Cerebellar cortex (tissue), 1 donor: Measurements from ENCODE around the gene NPY4R.
"Not testable (repeated sequence)": the region's sequence is repeated elsewhere in the genome, so short reads cannot be mapped to it uniquely, and the experiment has no call there.

Experiments
- DNase-seq: peaks from one replicate; pipeline ENCODE4 v3.0.0-alpha.2; 2015; ENCODE audit warnings: low spot score

Gene NPY4R

DNA sequence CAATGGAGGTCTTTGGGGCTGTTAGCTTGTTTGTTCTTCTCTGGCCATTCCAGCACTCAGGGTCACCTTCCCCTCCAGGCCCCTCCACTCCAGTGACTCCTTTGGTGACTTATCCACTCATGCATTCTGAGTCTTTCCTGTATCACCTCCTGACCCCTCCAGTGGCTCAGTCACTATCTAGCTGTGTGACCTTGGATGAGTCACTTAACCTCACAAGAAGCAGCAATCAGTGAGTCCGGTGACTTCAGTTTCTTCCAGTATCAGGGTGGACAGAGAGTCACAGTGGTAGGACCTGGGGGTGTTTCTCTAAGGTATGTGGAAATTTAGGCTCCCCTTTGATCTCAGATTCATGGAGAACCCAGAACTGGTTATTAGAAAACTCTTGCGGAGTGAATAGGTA lies 9.8 kb downstream of the NPY4R start:
- not testable (repeated sequence) for DNase-seq

DNA sequence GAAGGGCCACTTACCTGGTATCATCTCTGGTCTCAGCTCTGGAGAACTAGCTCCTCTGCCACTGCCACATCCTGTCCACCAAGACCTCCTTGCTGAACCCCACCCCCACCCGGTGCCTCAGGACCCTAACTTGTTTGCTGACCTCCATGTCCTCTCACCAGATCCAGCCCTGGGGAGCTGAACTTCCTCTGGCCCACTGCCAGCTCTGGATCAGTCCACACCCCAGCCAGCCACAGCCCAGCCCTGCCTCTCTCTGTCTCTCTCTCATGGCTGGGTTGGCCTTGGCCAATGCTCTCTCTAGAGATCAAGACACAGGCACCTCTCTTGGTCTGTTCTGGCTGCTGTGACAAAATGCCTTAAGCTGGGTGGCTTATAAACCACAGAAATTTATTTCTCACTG lies 14.4 kb downstream of the NPY4R start:
- not testable (repeated sequence) for DNase-seq

DNA sequence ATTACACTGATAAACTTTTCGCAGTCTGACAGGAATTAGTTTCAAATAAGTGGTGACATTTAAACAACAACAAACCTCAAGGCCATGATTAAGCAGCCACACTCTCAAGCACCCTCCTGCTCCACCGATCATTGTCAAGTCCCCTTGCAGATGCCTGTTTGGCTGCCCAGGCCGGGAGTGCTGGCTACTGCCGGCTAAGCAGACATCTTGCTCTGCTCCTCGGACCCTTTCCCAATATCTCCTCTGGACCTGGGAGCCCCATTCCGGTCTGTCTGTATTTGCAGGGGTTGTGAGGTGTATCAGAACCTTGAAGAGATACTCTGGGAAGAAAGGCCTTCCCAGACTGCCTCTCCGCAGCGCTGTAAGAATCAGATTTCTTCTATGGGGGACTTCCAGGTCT lies 14.9 kb downstream of the NPY4R start:
- DNase-seq: not testable (repeated sequence)

DNA sequence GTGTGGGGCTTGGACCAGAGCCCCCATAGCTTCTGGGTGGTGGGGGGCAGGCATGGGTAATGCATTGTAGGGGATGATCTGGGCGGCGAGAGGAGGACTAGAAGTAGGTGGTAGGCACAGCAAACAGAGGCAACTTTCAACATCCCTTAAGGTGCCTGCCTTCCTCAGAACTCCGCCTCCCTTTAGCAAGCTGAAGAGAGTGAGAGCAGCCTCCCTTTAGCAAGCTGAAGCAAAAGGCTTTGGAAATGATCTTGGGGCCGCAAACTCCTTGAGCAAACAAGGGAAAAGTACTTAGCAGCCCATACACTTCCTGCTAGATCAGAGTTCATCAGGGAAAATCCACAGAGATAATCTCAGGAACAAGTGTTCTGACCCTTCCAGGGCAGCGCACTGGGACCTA lies 18.3 kb downstream of the NPY4R start:
- not testable (repeated sequence) for DNase-seq

DNA sequence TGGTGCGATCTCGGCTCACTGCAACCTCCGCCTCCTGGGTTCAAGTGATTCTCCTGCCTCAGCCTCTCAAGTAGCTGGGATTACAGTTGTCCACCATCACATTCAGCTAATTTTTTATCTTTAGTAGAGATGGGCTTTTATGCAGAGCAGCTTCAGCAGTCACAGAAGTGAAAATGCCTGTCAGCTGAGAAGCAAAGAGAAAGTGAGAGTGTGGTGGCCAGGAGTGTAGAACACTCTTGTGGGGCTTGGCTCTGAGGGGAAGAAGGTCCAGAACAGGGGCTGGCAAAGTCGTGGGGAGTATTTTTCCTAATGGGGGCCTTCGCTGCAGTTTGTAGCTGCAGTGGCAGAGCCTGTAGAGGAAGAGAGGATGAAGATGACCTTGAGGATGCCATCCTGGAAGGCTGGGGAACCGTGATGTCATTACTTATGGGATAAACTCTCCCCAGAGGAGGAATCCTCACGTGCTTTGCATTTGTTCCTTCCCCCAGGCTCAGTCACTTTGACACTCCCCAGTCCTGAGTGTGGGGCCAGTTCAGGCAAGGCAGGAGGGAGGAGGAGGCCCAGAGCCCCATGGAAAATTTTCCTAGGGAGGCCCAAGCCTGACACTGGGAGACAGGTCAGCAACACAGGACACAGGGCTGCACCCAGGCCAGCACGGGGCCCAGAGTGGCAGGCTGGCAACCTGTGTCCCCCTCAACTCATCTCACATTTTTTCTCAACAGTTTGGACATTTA lies 20.2 kb downstream of the NPY4R start:
- DNase-seq: not testable (repeated sequence)

DNA sequence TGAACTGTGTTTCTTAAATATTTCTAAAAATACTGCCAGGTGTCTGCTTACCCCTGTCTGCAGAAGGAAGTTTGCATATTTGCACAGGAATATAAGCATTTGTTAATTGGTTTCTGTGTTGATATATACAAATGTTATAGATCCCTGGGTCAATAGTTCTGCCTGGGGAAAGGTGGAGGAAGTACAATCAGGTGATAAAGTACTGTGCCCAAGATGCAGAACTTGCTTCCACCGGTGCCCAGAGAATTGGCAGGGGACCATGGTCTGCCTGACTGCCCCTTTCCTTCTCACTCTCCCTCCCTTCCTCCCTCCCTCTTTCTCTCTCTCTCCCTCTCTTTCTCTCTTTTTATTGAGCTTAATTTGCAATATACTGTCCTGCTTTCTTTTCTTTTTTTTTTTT lies 22.3 kb downstream of the NPY4R start:
- DNase-seq: not testable (repeated sequence)

DNA sequence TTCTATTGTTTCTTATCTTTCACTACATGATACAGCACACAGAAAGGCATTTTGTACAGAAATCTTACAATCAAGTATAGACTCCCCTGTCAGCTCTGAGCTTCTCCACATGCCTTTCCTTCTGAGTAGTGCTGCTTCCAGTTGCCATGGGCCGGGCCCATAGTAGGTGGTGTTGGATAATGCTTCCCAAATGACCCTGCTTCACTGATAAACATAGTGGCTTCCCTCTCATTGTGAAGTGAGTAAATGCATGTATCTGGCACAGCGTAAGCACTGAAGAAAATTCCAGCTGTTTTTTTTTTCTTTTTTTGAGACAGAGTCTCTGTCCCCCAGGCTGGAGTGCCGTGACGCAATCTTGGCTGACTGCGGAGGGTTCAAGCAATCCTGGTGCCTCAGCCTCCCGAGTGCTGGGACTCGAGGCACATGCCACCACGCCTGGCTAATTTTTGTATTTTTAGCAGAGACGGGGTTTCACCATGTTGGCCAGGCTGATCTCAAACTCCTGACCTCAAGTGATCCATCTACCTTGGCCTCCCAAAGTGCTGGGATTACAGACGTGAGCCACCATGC lies 23.0 kb downstream of the NPY4R start:
- not testable (repeated sequence) for DNase-seq

DNA sequence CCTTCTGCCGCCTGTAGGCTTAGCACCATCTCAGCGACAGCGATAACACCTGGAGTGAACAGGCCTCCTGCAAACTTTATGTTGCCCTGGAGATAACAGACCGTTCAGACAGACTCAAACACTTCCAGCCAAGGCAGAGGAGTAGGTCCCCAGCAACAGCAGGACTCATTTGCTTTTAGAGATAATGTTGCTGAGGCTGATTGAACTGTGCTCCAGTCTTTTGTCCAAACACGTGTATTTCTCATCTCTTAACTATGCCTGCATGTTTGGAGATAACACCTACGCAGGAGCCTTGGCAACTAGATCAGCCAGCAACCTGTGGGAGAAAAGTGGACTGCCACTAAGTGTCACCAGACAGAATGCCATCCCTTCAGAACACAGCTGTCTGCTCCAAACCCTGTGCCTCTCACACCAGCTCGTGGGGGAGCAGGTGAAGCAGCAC lies 23.9 kb downstream of the NPY4R start:
- not testable (repeated sequence) for DNase-seq

DNA sequence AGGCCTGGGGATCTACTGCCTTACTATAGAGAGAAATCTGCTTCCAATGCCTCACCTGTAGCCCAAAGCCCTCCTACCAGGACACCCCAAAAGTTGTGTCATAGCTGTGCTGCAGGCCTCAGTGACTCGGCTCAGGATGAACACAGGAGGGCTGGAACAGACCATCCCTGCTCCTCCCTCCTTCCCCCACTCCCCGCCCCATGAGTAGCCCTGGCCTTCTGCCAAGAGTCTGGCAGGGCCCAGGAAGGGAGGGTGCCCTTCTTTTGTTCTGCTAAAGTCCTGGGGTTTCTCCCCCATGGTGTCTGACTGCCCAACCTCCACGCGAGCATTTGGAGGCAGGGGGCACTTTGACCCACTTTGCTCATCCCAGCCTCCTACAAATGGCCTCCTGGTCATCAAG lies 24.8 kb downstream of the NPY4R start:
- DNase-seq: not testable (repeated sequence)

DNA sequence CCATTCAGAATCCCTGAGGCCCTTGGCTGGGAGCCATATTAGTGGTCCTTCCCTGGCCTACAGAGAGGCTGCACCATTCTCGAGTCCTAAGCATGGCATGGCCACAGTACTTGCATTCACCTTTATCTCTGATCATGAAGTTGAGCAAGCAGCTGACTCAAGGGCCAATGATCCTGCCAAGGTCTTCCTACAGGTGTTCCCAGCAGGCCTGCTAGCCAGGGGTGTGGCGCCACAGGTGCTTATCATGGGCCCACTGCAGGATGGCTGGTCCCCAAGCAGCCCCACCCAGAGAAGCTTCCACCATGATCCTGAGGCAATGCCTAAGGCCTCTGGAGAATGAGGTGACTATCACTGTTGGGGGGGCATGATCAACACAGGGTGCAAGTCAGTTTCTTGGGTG lies 42.2 kb downstream of the NPY4R start:
- DNase-seq: not testable (repeated sequence)

DNA sequence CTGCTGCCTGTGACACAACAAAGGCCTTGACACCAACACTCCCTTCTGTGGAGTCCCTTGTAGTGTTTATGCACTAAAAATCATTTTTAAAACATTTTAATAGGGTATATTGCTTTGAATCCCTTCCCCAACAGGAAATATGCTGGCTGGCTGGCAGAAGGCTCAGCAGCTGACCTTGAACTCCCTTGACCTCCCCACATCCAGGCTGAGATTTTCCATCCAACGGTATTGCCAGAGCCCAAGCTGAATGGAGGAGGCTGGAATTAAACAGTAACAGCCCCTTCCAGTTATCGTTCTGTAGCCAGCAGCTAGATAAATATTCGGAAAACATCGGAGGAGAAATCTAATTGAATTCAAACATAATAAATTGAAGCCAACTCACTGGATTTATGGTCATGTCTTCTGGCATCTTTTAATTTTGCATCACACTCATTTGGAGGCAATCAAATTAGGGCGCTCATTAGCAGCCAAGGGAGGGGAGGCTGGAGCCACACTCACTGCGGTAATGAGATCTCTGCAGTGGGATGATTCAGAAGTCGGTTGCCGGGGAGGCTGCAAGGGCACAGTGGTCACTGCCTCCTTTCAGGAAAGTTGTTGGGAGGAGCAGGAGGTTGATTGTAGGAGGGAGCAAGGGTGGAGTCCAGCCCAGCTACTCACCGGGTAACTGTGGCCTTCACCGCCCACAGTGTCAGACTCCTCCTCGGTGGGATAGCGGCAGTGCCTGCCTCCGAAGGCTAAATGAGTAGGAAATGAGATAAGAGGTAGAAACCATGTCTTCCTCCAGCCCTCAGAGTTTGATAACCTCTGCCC lies 46.0 kb downstream of the NPY4R start:
- not testable (repeated sequence) for DNase-seq

DNA sequence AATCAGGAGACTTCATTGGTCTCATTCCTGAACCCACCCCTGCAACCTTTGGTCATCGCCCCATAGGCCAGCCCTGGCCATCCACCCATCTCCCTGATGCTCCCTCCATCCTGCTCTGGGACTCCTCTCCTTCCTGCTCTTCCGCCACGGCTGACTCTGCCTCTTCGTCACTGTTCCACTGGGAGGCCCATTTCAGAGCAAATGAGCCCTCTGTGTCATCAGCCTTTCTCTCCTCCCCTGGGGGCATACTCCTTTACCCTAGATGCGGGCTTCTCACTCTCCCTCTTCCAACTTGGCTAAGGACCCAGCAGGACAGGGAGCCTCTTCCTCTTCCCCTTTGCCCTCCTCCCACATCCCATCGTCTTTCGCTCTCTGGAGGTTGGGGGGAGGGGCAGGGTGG lies 47.5 kb downstream of the NPY4R start:
- DNase-seq: not testable (repeated sequence)

DNA sequence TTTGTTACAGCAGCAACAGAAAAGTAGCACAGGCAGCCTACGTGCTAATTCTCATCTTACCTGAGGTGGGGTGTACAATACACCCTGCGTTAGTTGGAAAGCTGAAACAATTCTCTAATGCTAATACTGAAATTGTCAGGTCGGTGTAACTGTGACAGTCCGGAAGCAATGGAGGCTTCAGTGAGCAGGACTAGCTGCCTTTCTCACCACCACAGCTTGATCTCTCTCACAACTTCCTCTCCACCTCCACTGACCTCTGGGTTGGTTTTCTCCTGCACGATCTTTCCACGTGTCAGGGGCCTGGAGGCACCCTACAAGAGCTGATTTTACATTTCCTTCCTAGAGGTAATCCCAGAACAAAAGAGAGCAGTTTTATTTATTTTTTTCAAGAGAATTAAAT lies 50.5 kb downstream of the NPY4R start:
- DNase-seq: not testable (repeated sequence)

DNA sequence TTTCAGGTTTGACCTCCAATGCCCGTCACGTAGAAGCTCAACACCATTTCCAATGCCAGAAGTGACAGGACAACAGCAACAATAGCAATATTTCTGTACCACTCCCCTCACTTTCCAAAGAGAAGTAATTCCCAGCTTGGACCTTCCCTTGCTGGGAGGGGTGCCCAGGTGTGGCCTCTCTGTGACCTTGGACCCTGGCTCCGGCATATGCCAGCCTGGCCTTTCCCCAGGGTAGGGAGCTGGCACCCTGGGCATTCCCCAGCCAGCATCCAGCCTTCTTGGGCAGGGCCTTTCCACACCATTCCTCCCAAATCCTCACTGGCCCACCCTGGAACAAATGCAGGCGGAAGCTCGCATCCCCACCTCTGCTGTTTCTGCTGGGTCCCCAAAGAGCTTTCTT lies 53.1 kb downstream of the NPY4R start:
- not testable (repeated sequence) for DNase-seq

DNA sequence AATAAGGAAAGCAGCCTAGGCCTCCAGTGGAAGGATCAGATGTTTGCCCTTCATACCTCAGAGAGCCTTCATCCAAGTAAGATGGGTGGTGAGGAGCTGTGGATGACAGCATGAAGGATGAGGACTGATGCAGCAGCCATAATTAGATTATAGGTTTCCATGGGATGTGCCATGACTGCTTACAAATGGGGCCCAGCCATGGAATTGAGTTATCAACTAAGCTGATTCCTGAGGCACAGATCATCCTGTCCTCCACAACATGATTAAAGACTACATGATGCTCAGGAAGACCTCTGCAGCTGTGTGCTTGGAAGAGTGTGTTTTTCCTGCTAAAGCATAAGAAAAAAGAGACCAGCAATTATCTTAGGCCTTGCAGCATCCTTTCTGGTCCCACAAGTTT lies 54.6 kb downstream of the NPY4R start:
- not testable (repeated sequence) for DNase-seq
